Testis (tissue), 2 donors: ENCODE data around the gene GALNT18.

ENCODE experiments used
- POLR2A ChIP-seq: fragments of 450-650 bp; IDR thresholded peaks from one replicate; pipeline ENCODE4 v1.6.1; 2017; ENCODE audit warnings: antibody characterized with exemption, mild to moderate bottlenecking, moderate library complexity
- TF ChIP-seq, protein P1 (sequence below), 3 experiments: fragments of 450-650 bp in 2 of 3; fragments of 200-600 bp in 1 of 3; sonication (generic) in 1 of 3; IDR thresholded peaks; one replicate each; pipeline ENCODE4 v1.5.1; 2016 to 2019; ENCODE audit warnings: antibody characterized with exemption in 3 of 3, mild to moderate bottlenecking in 2 of 3, moderate library complexity in 1 of 3

DNA sequence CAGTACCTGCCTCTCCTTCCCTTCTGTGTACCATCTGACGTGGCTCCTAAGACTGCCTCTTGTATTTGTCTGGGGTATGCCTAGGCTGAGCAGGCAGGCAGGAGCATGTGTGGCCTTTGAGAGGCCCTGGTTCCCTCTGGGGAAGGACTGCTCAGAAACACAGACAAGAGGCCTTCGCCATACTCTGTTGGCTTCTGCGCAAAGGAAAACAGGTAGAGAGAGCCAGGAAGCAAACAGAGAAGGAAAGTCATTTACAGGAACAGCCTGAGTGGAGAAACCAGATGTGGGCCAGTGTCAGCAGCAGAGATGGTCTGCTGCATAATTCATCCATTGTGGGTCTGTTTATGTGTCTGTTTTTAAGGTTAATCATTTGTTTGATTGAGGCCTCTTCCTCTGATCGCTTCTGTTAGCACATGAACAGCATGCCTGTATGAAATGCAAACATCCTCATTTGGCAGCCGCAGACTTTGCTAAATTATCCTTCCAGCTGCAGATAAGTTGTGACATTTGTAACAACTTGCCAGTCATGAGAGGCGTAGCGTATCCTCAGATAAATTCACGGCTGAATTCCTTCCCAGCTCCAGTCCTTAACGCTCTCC is 119.4 kb downstream of the GALNT18 start:
- TF ChIP-seq, protein P1, sequence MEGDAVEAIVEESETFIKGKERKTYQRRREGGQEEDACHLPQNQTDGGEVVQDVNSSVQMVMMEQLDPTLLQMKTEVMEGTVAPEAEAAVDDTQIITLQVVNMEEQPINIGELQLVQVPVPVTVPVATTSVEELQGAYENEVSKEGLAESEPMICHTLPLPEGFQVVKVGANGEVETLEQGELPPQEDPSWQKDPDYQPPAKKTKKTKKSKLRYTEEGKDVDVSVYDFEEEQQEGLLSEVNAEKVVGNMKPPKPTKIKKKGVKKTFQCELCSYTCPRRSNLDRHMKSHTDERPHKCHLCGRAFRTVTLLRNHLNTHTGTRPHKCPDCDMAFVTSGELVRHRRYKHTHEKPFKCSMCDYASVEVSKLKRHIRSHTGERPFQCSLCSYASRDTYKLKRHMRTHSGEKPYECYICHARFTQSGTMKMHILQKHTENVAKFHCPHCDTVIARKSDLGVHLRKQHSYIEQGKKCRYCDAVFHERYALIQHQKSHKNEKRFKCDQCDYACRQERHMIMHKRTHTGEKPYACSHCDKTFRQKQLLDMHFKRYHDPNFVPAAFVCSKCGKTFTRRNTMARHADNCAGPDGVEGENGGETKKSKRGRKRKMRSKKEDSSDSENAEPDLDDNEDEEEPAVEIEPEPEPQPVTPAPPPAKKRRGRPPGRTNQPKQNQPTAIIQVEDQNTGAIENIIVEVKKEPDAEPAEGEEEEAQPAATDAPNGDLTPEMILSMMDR (IDR thresholded peaks at IDR 0.05), result no peak
- TF ChIP-seq POLR2A, result no peak
